HG03469 (cell line): ENCODE data around the gene NLGN3.

Experiments
- ATAC-seq: cut with Tn5 transposase; IDR thresholded peaks from one replicate; pipeline ENCODE4 v1.9.1; 2021; ENCODE audit warnings: mild to moderate bottlenecking, moderate library complexity, moderate number of reproducible peaks; ENCODE audit not compliant: unreplicated experiment

The NLGN3 gene

DNA sequence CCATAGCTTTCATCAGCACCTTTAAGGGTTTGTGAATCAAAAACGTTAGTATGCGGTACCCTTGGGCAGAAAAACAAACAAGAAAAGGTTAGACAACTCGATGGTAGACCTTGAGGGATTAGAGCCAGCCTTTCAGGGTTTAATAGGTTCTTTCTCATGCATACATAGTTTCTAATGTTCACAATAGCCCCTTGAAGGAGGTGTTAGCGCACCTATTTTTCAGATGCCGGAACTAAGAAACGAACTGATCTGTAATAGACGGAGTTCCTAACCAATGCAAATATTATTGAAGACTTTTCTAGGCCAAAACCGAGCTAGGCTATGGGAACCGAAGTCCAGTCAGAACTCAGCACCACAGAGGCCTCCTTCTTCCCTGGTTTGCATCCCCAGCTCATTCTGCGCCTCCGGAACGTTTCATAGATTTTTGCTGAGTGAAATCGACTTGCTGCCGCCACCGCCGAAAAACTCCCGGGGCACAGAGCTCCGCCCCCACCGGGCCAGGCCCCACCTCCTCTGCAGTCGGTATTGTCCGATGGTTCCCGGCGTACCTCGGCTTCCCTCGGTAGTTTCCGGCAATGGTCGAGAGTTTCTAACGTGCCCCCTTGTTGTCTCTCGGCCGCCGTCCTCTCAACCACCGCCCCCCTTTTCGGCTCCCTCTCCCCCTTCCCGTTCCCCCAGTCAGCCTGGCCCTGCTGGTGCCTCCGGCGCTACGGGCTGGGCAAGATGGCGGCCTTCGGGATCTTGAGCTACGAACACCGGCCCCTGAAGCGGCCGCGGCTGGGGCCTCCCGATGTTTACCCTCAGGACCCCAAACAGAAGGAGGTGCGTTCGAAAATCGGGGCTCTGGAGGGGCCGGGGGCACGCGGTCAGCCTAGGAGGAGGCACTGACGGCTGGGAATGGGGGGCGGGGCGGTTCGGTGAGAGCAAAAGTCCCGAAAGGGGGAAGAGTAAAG, 26.3 kb upstream of the NLGN3 start, which contains the start of gene MED12:
Gene MED12 (plus strand): TSS at position 565 of the 953 bp plus-strand sequence. CDS start 159 bp downstream, at position 724.
- peak; percentile 92 for ATAC-seq

DNA sequence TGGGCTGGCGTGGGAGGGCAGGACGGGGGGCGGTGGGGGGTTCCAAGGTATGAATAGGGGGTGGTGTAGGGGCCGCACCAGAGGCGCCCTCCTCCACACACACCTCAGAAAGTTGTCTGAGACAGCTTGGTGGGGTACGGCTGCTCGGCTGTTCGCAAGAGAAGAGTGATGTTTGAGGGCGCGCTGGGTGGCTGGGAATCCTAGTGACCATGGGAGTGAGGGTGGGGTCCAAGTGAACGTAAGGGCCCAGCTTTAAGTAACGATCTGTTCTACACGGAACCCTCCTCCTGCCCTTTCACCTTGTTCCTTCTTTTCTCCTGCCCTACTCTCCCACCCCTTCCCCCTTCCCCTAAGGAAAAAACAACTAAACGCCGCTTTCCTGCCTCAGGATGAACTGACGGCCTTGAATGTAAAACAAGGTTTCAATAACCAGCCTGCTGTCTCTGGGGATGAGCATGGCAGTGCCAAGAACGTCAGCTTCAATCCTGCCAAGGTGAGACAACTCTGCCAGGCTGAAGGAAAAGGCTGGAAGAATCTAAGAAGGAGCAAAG, 25.6 kb upstream of the NLGN3 start:
- ATAC-seq, result no peak

DNA sequence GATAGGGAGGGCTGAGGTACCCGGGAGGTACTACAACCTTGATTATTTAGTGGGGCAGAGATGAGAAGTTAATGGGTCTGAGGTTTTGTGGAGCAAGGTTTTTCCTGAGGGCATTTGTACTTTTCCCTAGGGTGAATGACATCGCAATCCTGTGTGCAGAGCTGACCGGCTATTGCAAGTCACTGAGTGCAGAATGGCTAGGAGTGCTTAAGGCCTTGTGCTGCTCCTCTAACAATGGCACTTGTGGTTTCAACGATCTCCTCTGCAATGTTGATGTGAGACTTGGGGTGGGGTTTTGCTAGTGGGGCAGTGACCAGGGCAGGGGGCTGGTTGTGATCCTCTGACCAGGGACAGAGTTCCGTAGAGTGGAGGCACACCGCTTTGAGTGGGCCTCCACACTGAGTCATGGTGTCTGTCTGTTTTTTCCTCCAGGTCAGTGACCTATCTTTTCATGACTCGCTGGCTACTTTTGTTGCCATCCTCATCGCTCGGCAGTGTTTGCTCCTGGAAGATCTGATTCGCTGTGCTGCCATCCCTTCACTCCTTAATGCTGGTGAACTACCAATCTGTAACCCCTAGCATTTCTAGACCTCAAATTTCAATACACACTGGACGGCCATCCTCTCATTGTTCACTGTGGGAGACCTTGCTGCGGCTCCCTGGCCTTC, 16.3 kb upstream of the NLGN3 start:
- no peak for ATAC-seq

DNA sequence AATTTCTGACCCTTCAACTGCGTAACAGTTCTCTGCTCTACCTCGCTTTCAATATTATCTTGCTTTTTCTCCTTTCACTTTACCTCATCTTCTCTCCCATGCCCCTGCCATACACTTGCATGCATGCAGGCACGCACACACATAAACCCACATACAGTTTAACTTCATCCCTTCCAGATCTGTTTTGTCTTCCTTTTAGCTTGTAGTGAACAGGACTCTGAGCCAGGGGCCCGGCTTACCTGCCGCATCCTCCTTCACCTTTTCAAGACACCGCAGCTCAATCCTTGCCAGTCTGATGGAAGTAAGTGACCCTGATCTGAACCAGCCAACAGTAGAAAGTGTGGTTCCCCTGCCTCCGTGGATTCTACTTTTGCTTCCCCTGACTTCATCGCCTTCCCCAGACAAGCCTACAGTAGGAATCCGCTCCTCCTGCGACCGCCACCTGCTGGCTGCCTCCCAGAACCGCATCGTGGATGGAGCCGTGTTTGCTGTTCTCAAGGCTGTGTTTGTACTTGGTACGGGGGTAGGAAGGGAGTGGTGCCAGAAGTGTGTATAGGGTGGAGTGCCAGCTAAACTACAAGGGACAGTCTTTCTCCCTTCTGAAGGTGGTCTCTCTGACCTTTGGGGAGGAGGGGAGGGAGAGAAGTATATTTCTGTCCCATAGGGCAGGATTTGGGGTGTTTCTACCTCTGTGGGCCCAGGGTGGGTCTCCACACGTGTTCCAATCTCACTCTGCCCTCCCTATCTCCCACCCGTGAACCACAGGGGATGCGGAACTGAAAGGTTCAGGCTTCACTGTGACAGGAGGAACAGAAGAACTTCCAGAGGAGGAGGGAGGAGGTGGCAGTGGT, 15.5 kb upstream of the NLGN3 start:
- ATAC-seq, result no peak

DNA sequence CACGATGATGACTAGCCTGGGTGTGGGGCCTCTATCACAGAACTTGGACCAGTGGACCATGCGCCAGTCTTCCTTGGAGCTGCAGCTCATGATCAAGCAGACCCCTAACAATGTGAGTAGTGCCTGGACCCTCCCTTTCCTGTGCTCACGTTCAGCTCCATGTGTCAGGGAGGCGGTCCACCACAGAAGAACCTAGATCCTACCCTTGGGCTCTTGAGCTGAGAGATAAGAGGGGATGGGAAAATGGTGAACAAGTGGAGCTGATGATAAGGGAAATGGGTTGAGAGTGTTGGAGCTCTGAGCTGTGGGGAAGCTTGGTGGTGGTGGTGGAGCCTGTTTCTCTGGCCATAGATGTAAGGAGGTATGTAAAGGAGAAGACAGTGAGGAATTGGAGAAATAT, 13.1 kb upstream of the NLGN3 start:
- ATAC-seq, result no peak

DNA sequence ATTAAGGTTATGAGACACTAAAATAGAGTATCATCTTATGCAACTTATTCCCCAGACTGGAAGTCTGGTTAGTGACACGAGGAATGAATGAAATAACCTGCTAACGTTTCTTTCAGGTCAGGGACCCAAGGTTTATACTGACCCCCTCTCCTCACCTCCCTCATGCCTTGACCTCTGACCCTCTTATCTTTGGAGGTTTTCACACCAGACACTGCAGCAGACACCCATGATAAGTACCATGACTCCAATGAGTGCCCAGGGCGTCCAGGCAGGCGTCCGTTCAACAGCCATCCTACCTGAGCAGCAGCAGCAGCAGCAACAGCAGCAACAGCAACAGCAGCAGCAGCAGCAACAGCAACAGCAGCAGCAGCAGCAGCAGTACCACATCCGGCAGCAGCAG, 4.2 kb upstream of the NLGN3 start:
- no peak for ATAC-seq

DNA sequence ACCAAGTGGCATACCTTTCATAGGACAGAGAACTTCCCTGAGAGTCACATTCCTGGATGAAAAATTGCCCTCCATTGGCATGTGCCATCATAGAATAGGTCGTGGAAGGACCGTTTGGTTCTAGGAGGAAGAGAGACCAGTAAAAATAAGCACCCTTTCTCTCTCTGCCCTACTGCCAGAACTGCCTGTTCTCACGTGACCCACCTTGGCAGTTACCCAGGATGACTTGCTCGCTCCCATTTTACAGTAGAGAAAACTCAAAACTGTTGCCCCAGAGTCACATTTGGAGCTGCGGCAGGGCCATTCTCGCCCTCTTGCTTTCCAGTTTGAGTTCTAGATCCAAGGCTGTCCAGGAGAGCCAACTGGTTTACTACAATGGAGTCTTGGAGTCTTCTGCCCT, 1.1 kb upstream of the NLGN3 start:
- no peak for ATAC-seq

DNA sequence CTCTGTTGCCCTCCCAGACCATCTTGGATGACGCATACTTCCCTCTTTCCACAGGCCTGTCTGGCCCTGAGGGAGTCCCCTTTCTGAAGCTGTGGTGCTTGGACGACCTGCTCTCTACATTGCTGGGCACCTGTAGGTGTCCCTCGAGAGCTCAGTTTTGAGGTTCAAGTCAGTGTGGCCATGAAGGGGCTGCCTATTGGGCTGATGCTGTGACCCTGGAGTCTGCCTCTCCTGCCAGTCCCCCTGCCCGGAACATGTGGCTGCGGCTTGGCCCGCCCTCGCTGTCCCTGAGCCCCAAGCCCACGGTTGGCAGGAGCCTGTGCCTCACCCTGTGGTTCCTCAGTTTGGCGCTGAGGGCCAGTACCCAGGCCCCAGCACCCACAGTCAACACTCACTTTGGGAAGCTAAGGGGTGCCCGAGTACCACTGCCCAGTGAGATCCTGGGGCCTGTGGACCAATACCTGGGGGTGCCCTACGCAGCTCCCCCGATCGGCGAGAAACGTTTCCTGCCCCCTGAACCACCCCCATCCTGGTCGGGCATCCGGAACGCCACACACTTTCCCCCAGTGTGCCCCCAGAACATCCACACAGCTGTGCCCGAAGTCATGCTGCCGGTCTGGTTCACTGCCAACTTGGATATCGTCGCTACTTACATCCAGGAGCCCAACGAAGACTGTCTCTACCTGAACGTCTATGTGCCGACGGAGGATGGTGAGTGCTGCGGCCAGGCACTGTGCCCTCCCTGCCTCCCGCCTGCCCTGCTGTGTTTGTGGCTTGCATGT, 3.0 kb downstream of the NLGN3 start:
- no peak for ATAC-seq

DNA sequence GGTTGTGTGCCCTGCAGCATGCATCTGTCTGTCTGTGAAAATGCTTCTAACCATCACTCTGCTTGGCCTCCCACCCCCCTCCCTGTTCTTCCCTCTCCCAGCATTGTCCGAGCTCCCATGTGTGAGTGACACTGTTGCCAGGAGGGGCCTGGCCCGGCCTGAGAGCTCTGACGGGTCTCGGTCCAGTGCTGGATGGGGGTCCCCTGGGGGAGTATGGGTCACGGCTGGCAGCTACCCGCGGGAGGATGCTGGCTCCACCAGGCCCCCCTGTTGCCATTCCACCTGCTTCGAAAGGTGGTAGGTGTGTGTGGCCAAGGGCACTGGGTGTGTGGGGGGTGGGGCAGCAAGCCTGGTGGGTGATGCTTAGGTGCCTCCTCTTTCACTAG, 3.6 kb downstream of the NLGN3 start:
- no peak for ATAC-seq

DNA sequence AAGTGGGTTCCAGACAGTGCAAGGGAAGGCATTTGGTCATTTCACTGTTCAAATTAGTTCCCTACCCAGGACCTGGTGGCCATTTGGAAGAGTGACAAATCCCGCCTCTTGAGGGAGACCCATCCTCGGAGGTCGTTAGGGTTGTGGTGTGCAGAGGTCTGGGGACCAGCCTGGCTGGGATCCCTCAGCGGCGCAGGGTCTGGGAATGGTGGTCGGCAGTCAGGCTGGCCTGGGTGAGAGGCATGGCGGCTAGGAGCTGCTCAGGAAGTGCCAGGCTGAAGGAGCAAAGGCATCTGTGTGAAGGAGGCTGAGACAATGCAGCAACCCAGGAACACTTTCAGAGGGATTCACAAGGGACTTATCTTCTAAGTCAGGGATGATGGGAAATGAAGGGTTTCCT, 6.7 kb downstream of the NLGN3 start:
- no peak for ATAC-seq

DNA sequence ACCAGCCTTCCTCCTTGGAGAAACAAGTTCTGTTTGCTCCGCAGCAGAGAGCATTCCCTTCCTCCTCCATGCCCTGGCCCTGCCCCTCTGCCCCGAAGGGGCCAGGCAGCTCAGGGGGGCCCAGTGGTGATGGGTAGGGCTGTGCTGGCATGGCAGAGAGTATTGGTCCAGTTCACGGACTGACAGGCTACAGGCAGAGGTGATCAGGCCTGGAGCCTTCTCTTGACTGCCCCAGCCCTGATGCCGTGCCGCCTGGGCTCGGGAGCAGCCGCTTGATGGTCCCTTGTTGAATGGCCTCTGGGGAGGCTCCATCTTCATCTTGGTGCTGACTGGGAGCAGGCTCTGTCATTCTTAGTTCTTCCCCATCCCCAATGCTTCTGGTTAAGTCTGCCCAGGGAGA, 9.6 kb downstream of the NLGN3 start:
- no peak for ATAC-seq

DNA sequence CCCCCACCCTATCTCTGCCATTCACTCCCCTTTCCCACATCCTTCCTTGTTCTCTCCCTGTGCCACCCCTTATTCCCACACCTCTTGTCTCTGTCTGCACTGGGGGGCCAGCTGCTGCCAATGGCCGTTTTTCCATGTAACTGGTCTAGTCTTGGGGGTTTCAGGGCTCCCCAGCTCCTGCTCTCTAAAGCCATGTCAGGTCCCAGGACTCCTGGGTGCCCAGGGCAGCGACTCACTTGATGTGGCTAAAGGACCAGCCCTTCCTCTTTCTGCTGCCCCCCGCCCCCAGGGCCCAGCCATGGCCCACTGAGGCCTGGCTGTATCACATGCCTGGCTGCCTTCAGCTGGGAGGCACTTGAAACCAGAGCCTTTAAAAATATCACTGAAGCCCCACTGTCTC, 10.0 kb downstream of the NLGN3 start:
- no peak for ATAC-seq

DNA sequence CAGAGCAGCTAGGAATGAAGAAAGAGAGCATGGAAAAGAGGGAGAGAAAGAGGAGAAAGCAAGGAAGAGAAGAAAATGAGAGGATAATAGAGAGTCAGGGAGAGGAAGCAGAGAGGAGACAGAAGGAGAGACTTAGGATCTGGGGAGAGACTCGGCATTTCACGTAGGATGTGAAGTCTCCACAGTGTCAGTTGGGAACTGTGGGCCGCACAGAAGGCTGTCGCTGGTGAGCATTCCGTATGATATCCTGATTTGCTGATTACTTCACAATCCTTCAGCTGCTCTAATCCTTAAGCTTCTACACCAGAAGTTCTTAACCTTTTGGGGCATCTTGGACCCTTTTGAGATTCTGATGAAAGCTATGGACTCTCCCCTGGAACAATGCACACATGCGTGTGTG, 14.0 kb downstream of the NLGN3 start:
- ATAC-seq, result no peak

DNA sequence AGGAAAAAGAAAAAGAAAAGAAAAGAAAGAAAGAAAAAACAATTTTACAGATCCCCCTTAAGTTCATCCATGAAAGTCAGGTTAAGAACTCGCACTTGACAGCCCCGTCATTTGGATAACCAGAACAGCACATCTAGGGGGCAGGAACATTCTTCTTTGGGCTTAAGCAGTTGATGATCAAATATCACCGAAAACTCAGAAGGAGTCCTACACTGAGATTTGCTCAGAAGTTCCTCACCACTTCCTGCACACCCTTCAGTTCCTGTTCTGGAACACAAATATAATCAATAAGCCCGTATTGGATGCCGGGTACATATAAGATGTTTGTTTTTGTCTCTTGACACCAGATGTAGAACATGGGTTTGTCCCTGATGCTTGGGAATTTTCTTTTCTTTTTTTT, 14.7 kb downstream of the NLGN3 start:
- no peak for ATAC-seq

DNA sequence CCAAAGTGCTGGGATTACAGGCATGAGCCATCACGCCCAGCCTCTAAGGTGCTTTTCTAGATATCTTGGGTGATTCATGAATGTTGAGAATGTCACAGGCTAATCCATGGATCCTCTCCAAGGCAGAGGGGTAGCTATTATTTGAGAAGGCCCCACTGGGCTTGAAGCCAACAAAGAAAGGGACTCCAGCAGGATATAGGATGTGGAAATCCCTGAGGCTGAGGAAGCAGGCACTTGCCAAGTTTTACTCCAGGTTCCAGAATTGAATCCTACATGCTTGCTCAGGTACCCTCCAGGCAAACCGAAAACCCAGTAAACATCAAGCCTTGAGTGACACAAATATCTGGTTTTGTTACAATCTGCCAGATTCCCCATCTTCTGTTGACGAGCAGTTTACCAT, 15.8 kb downstream of the NLGN3 start:
- no peak for ATAC-seq

DNA sequence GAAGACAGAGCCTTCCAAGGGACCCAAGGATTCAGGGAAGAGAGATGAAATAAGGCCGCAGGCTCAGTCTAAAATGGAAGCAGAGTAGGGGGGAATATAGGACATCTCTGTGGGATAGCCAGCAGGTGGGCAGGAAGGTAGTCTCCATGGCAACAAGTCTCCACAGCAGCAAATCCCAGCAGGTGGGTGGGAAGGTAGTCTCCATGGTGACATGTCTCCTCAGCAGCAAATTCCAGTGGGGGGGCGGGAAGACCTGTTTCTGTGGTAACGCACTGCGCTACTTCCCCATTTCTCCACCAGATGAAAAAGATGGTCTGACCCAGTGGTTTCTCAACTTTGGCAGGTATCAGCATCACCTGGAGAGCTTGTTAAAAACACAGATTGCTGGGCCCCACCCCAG, 18.3 kb downstream of the NLGN3 start:
- ATAC-seq, result no peak

DNA sequence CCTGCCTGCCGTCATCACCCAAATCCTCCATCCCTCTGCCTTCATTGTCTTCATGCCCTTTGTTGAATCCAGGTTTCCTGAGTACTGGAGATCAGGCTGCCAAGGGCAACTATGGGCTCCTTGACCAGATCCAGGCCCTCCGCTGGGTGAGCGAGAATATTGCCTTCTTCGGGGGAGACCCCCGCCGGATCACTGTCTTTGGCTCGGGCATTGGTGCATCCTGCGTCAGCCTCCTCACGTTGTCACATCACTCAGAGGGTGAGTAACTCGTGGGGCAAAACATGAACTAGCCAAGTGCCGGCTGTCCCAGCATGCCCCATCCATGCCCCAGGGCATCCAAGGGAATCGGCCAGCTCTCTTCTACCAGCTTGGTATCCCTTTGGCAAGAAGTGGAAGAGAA, 19.4 kb downstream of the NLGN3 start:
- no peak for ATAC-seq

DNA sequence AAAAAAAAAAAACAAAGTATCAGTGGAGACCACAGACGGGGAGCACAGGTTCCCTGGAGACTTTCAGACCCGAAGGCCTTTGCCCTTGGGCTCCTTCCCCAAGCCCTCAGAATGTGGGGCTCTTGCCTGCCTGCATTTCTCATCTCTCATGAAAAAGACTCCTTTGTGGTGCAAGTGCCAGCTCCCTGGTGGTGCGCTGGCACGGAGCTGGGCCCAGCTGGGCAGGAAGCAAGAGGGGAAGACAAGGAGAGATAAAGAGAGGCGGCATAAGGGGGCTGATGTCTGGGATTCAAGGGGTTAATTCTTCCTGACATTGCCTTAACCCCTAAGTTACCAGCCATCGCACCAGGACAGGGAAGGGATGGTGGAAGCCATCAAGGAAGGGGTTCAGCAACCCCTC, 21.8 kb downstream of the NLGN3 start:
- no peak for ATAC-seq

DNA sequence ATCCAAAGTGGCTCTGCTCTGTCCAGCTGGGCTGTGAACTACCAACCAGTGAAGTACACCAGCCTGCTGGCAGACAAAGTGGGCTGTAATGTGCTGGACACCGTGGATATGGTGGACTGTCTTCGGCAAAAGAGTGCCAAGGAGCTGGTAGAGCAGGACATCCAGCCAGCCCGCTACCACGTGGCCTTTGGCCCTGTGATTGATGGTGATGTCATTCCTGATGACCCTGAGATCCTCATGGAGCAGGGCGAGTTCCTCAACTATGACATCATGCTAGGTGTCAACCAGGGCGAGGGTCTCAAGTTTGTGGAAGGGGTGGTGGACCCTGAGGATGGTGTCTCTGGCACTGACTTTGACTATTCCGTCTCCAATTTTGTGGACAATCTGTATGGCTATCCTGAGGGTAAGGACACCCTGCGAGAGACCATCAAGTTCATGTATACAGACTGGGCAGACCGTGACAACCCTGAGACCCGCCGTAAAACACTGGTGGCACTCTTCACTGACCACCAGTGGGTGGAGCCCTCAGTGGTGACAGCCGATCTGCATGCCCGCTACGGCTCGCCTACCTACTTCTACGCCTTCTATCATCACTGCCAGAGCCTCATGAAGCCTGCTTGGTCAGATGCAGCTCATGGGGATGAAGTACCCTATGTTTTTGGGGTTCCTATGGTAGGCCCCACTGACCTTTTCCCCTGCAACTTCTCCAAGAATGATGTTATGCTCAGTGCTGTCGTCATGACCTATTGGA, 22.6 kb downstream of the NLGN3 start:
- ATAC-seq, result no peak

DNA sequence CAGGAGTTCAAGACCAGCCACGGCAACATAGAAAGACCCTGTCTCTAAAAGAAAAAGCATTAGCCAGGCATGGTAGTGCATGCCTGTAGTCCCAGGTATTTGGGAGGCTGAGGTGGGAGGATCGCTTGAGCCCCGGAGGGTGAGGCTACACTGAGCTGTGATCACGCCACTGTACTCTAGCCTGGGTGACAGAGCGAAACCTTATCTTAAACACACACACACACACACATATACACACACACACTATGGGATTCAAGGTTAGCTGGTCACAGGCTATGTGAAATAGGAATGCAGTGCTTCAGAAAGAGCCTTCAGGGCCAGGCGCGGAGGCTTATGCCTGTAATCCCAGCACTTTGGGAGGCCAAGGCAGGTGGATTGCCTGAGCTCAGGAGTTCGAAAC, 23.5 kb downstream of the NLGN3 start:
- ATAC-seq, result no peak
